HepG2 (cell line): Measurements from ENCODE around the gene KSR1.
"Not testable (repeated sequence)": the region's sequence is repeated elsewhere in the genome, so short reads cannot be mapped to it uniquely, and the experiment has no call there.

Experiments
- BRF2 ChIP-seq: sonication (generic); formaldehyde crosslinking; IDR thresholded peaks from 2 replicates; pipeline ENCODE4 v1.8.1; 2022; ENCODE audit warnings: mild to moderate bottlenecking, missing genetic modification reagents
- CERS6 ChIP-seq: sonication (generic); formaldehyde crosslinking; IDR thresholded peaks from 2 replicates; pipeline ENCODE4 v1.5.0; 2020; ENCODE audit warnings: missing genetic modification reagents
- E2F5 ChIP-seq: sonication (generic); formaldehyde crosslinking; conservative IDR thresholded peaks from 2 replicates; pipeline ENCODE4 v1.4.0; 2020; ENCODE audit warnings: missing genetic modification reagents
- MAFK ChIP-seq, 2 experiments: IDR thresholded peaks in 1 of 2; conservative IDR thresholded peaks in 1 of 2; 2 replicates each; pipeline ENCODE4 v1.6.1; 2011; ENCODE audit warnings: improper control_type of control experiment in 2 of 2, low read length in 2 of 2
- MAX ChIP-seq: IDR thresholded peaks from 2 replicates; pipeline ENCODE4 v1.6.1; 2012; ENCODE audit warnings: inconsistent platforms
- MXI1 ChIP-seq: IDR thresholded peaks from 3 replicates; pipeline ENCODE4 v1.6.1; 2012; ENCODE audit warnings: low read depth, low read length, inconsistent platforms, borderline replicate concordance
- MZF1 ChIP-seq: sonication (generic); formaldehyde crosslinking; IDR thresholded peaks from 2 replicates; pipeline ENCODE4 v1.8.1; 2023; ENCODE audit warnings: mild to moderate bottlenecking, missing genetic modification reagents, borderline replicate concordance
- NCOA1 ChIP-seq: sonication (generic); formaldehyde crosslinking; IDR thresholded peaks from 2 replicates; pipeline ENCODE4 v1.9.0; 2021; ENCODE audit warnings: missing genetic modification reagents
- SETDB1 ChIP-seq: sonication (generic); formaldehyde crosslinking; IDR thresholded peaks from 2 replicates; pipeline ENCODE4 v1.5.1; 2020; ENCODE audit warnings: missing genetic modification reagents, mild to moderate bottlenecking, borderline replicate concordance
- TBX2 ChIP-seq: sonication (generic); formaldehyde crosslinking; IDR thresholded peaks from 2 replicates; pipeline ENCODE4 v1.5.0; 2020; ENCODE audit warnings: missing genetic modification reagents, mild to moderate bottlenecking, borderline replicate concordance
- ZNF253 ChIP-seq: sonication (generic); formaldehyde crosslinking; IDR thresholded peaks from 2 replicates; pipeline ENCODE4 v1.8.0; 2022; ENCODE audit warnings: mild to moderate bottlenecking, missing genetic modification reagents, borderline replicate concordance

GRCh38 chr17:27649111-27649571 lies 192.9 kb downstream of the KSR1 start:
- TF ChIP-seq CERS6 (CRISPR knock-in tag); MZF1 (CRISPR knock-in tag); MXI1; BRF2 (CRISPR knock-in tag); NCOA1 (CRISPR knock-in tag); E2F5; SETDB1 (CRISPR knock-in tag); MAFK (conservative IDR thresholded peaks at IDR 0.05 in 1 of 2, IDR thresholded peaks at IDR 0.05 in 1 of 2; ENCODE audit: low read length in 2 of 2); ZNF253 (CRISPR knock-in tag); TBX2 (CRISPR knock-in tag); MAX: not testable (repeated sequence)
